GM12878 (cell line): ENCODE data around the gene DISC1. TPM values are rescaled to one million over a fixed set of nuclear protein-coding genes. Genes with fewer than 3 reads are reported as not detected.

Experiments used
- ATAC-seq: fragments of 200-7000 bp; cut with Tn5 transposase; 3 replicates; pipeline ENCODE4 v1.9.1; 2020; ENCODE audit warnings: mild to moderate bottlenecking, moderate library complexity
- BruUV-seq: library from RNA; stranded (reverse); fragments of 400-500 nt; replicated peaks from 2 replicates; lab custom pipeline; 2021; lab: Mats Ljungman, UMichigan
- CTCF ChIA-PET: fragments of 300-600 bp; sonication (Branson Sonifier 250); formaldehyde crosslinking; extraction: SDS; loops from one replicate; lab custom pipeline; 2021; ENCODE audit warnings: inconsistent platforms; lab: Yijun Ruan, JAX
- POLR2A ChIA-PET: fragments of 350-600 bp; formaldehyde crosslinking; extraction: SDS; loops from one replicate; lab custom pipeline; 2021; ENCODE audit warnings: inconsistent platforms; lab: Charles Lee
- RAD21 ChIA-PET: fragments of 300-600 bp; sonication (Branson Sonifier 250); formaldehyde crosslinking; loops from one replicate; lab custom pipeline; 2023; ENCODE audit warnings: antibody characterized with exemption; ENCODE audit not compliant: unreplicated experiment; lab: Charles Lee
- SMC1A ChIA-PET: fragments of 300-600 bp; sonication (Branson Sonifier 250); formaldehyde crosslinking; loops from one replicate; lab custom pipeline; 2023; ENCODE audit not compliant: unreplicated experiment, uncharacterized antibody; lab: Charles Lee
- DNase-seq: peaks from one replicate; pipeline ENCODE4 v3.0.0-alpha.2; 2011; ENCODE audit warnings: low read depth, low spot score
- FAIRE-seq: peaks from 3 replicates; lab custom pipeline; 2011; peaks lifted over from hg19 to GRCh38; lab: Jason Lieb, UNC
- H2AFZ ChIP-seq: 2 replicates; pipeline ENCODE4 v1.6.0; 2011; ENCODE audit warnings: low read depth, low read length, control low read depth; ENCODE audit not compliant: control insufficient read depth
- H3K27ac ChIP-seq: 2 replicates; pipeline ENCODE4 v1.5.1; 2011; ENCODE audit warnings: control low read depth; ENCODE audit not compliant: control insufficient read depth, insufficient read depth
- H3K27me3 ChIP-seq, 2 experiments: replicated peaks in 1 of 2; 2 replicates each; pipeline versions ENCODE4 v1.6.0 to v1.6.1; 2011; ENCODE audit warnings: low read length in 1 of 2; ENCODE audit not compliant: control insufficient read depth in 2 of 2, insufficient read depth in 2 of 2
- H3K36me3 ChIP-seq, 2 experiments: 2 replicates each; pipeline ENCODE4 v1.5.1; 2011; ENCODE audit warnings: low read length in 1 of 2; ENCODE audit not compliant: control insufficient read depth in 2 of 2, insufficient read depth in 2 of 2
- H3K4me1 ChIP-seq: 2 replicates; pipeline ENCODE4 v1.6.1; 2011; ENCODE audit warnings: mild to moderate bottlenecking, low read length, moderate library complexity, mixed read lengths; ENCODE audit not compliant: control insufficient read depth, insufficient read depth
- H3K4me2 ChIP-seq: 2 replicates; pipeline ENCODE4 v1.6.0; 2011; ENCODE audit warnings: control low read depth; ENCODE audit not compliant: control insufficient read depth, insufficient read depth
- H3K4me3 ChIP-seq: fragments of 200-600 bp; sonication (generic); 2 replicates; pipeline ENCODE4 v1.5.1; 2016
- H3K79me2 ChIP-seq: 2 replicates; pipeline ENCODE4 v1.6.0; 2011; ENCODE audit warnings: low read length; ENCODE audit not compliant: control insufficient read depth, insufficient read depth
- H3K9ac ChIP-seq: 2 replicates; pipeline ENCODE4 v1.8.0; 2011; ENCODE audit warnings: low read length, control low read depth, mixed read lengths; ENCODE audit not compliant: control insufficient read depth, insufficient read depth
- H3K9me3 ChIP-seq: replicated peaks from 3 replicates; pipeline ENCODE4 v1.5.1; 2011; ENCODE audit warnings: mild to moderate bottlenecking, low read length; ENCODE audit not compliant: control insufficient read depth, insufficient read depth
- H4K20me1 ChIP-seq: 2 replicates; pipeline ENCODE4 v1.6.0; 2011; ENCODE audit not compliant: control insufficient read depth, insufficient read depth
- ASH2L ChIP-seq: fragments of 300-600, 200-600 bp; sonication (generic); IDR thresholded peaks from 2 replicates; pipeline ENCODE4 v1.6.1; 2017; ENCODE audit warnings: low read depth, mild to moderate bottlenecking, borderline replicate concordance
- EP300 ChIP-seq, 2 experiments: fragments of 150-350 bp in 1 of 2; IDR thresholded peaks; 2 replicates each; pipeline ENCODE4 v1.6.1; 2011 to 2012; ENCODE audit warnings: low read depth in 2 of 2, low read length in 2 of 2, borderline replicate concordance in 1 of 2, improper control_type of control experiment in 1 of 2, inconsistent platforms in 1 of 2; ENCODE audit not compliant: control insufficient read depth in 1 of 2
- FOXM1 ChIP-seq: IDR thresholded peaks from 2 replicates; pipeline ENCODE4 v1.6.1; 2012; ENCODE audit warnings: low read depth, mild to moderate bottlenecking, inconsistent platforms, low read length, moderate library complexity
- HSF1 ChIP-seq: fragments of 150-350 bp; IDR thresholded peaks from 2 replicates; pipeline ENCODE4 v1.6.1; 2014; ENCODE audit warnings: mild to moderate bottlenecking, low read depth, low read length
- IKZF1 ChIP-seq: fragments of 450-650 bp; conservative IDR thresholded peaks from 2 replicates; pipeline ENCODE4 v1.6.1; 2017; ENCODE audit warnings: antibody characterized with exemption, mild to moderate bottlenecking
- IKZF2 ChIP-seq, 2 experiments: fragments of 450-650 bp; IDR thresholded peaks; 2 replicates each; pipeline ENCODE4 v1.6.1; 2017; ENCODE audit warnings: mild to moderate bottlenecking in 2 of 2, moderate library complexity in 2 of 2
- IRF3 ChIP-seq: fragments of 450-650 bp; IDR thresholded peaks from 2 replicates; pipeline ENCODE4 v1.6.1; 2014; ENCODE audit warnings: mild to moderate bottlenecking
- IRF4 ChIP-seq: IDR thresholded peaks from 2 replicates; pipeline ENCODE4 v1.6.1; 2011; ENCODE audit warnings: low read depth, low read length
- MTA3 ChIP-seq: IDR thresholded peaks from 2 replicates; pipeline ENCODE4 v1.6.1; 2012; ENCODE audit warnings: low read length, inconsistent platforms, borderline replicate concordance
- PAX8 ChIP-seq: fragments of 450-650 bp; IDR thresholded peaks from 2 replicates; pipeline ENCODE4 v1.6.1; 2017; ENCODE audit warnings: mild to moderate bottlenecking, moderate library complexity
- STAT3 ChIP-seq: IDR thresholded peaks from 2 replicates; pipeline ENCODE4 v1.6.1; 2011; ENCODE audit warnings: low read depth, low read length, improper control_type of control experiment
- TBL1XR1 ChIP-seq: IDR thresholded peaks from 2 replicates; pipeline ENCODE4 v1.6.1; 2012; ENCODE audit warnings: low read depth, low read length, improper control_type of control experiment
- USF1 ChIP-seq: IDR thresholded peaks from 2 replicates; pipeline ENCODE4 v1.6.1; 2011; ENCODE audit warnings: borderline replicate concordance, low read depth, mild to moderate bottlenecking, moderate library complexity, mixed read lengths, low read length; ENCODE audit not compliant: insufficient read depth; ENCODE audit errors: extremely low read length
- ZNF274 ChIP-seq: IDR thresholded peaks from one replicate; pipeline ENCODE4 v1.8.0; 2011; ENCODE audit not compliant: insufficient read length, insufficient read depth
- WGBS: methylation state at CpG from one replicate; pipeline ENCODE4 v1.1.6; 2016; ENCODE audit warnings: low lambda C conversion rate; ENCODE audit not compliant: insufficient replicate concordance, insufficient coverage; ENCODE audit errors: missing lambda C conversion rate; 5-methylcytosine and 5-hydroxymethylcytosine counted together
- in situ Hi-C: fragments of 300-500 bp; cut with MboI; formaldehyde crosslinking; loops from 9 replicates; pipeline ENCODE4 v1.14.3; 2018; ENCODE audit warnings: mixed read lengths
- intact Hi-C: fragments of 100-400 bp; cut with micrococcal nuclease; formaldehyde crosslinking; loops from one replicate; pipeline ENCODE4 v1.14.2; 2022; ENCODE audit not compliant: unreplicated experiment
- polyA plus RNA-seq, 11 experiments: library from polyadenylated mRNA; depleted of rRNA in 4 of 11; unstranded in 6 of 11; stranded (reverse) in 5 of 11; fragments of >200 nt; fragmentation: Nextera tagmentation in 4 of 11; fragmentation: Illumina TruSeq in 1 of 11; extraction: Ambion mirVana in 4 of 11; extraction: Trizol in 1 of 11; gene quantifications; 1 replicate in 1 of 11; 2 replicates in 10 of 11; pipeline versions ENCODE4 v1.2.1 to v1.2.3, GENCODE V29; 2011 to 2016; ENCODE audit warnings: inconsistent platforms in 2 of 11, missing spikeins in 2 of 11, low read depth in 1 of 11
- total RNA-seq, 4 experiments: library from RNA; depleted of rRNA in 3 of 4; stranded (reverse); fragments of >200 nt in 3 of 4; fragmentation: Illumina TruSeq in 1 of 4; extraction: Trizol in 1 of 4; gene quantifications; 2 replicates each; pipeline versions ENCODE4 v1.2.1 to v1.2.3, GENCODE V29; 2013 to 2021
- TF ChIP-seq, protein P1 (sequence below), 3 experiments: IDR thresholded peaks in 2 of 3; conservative IDR thresholded peaks in 1 of 3; 2 replicates each; pipeline ENCODE4 v1.5.1; 2011; ENCODE audit warnings: low read depth in 3 of 3, low read length in 3 of 3, mild to moderate bottlenecking in 3 of 3, control low read depth in 2 of 3, moderate library complexity in 2 of 3, inconsistent platforms in 1 of 3, mixed read lengths in 1 of 3; ENCODE audit not compliant: control insufficient read depth in 2 of 3, insufficient read depth in 1 of 3; ENCODE audit errors: extremely low read depth in 1 of 3
- TF ChIP-seq, protein P2 (sequence below): fragments of 450-650 bp; IDR thresholded peaks from 2 replicates; pipeline ENCODE4 v1.6.1; 2016; ENCODE audit warnings: mild to moderate bottlenecking

The DISC1 gene
- total and polyA plus RNA-seq, 10 of the 15 experiments (the other 5 are each of a cell fraction or from before 2014, with no cell fraction given) = 0.05 to 0.72 (median 0.19) TPM; not detected in 1

DNA sequence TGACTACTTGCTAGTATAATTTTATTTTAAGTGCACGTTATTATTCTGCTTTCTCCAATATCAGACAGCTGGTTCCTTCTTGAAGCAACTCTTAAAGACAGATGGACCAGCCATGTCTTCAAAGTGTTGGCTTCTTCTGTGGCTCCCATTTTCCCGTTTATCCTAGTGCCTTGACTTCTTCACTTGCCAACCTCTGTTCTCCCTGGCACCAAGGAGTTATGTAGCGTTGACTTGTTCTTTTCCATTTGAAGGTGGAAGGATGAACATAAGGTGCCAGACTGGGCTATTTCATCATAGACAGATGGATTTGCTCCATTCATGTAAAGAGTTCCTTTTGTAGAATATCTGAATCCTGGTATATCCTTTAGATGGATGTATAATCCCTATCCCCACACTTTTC is 260.6 kb downstream of the DISC1 start:
- ATAC-seq = no peak
- no peak for DNase-seq
- Histone ChIP-seq H2AFZ (no peak overlapping the region), H3K9me3 (no peaks in the 10 kb centered on the region), H3K36me3 (no peaks in the 10 kb centered on the region), H3K79me2 (no peaks in the 10 kb centered on the region), H3K27ac (no peak overlapping the region), H3K4me2 (no peak overlapping the region), H3K27me3 (no peaks in the 10 kb centered on the region), H3K4me3 (no peak overlapping the region), H3K4me1 (no peaks in the 10 kb centered on the region), H3K9ac (no peak overlapping the region), H4K20me1 (no peaks in the 10 kb centered on the region)
- RAD21 ChIA-PET = no interaction called here
- no TSS peak for BruUV-seq
- in situ Hi-C loops (no loop called here), intact Hi-C loops (no loop called here)
- POLR2A ChIA-PET = no interaction called here
- 41% methylated on average over 3 of the region's 3 CpGs for WGBS
- SMC1A ChIA-PET = no interaction called here
- CTCF ChIA-PET = no interaction called here
- no peak for FAIRE-seq
- no peak for TF ChIP-seq MTA3
- TF ChIP-seq EP300 (IDR thresholded peaks at IDR 0.05; ENCODE audit: borderline replicate concordance in 1 of 2, control insufficient read depth in 1 of 2, low read depth in 2 of 2, low read length in 2 of 2) = no peak
- TF ChIP-seq TBL1XR1 = no peak
- TF ChIP-seq, protein P1, sequence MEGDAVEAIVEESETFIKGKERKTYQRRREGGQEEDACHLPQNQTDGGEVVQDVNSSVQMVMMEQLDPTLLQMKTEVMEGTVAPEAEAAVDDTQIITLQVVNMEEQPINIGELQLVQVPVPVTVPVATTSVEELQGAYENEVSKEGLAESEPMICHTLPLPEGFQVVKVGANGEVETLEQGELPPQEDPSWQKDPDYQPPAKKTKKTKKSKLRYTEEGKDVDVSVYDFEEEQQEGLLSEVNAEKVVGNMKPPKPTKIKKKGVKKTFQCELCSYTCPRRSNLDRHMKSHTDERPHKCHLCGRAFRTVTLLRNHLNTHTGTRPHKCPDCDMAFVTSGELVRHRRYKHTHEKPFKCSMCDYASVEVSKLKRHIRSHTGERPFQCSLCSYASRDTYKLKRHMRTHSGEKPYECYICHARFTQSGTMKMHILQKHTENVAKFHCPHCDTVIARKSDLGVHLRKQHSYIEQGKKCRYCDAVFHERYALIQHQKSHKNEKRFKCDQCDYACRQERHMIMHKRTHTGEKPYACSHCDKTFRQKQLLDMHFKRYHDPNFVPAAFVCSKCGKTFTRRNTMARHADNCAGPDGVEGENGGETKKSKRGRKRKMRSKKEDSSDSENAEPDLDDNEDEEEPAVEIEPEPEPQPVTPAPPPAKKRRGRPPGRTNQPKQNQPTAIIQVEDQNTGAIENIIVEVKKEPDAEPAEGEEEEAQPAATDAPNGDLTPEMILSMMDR (IDR thresholded peaks at IDR 0.05 in 2 of 3, conservative IDR thresholded peaks at IDR 0.05 in 1 of 3; ENCODE audit: control insufficient read depth in 2 of 3, extremely low read depth in 1 of 3, insufficient read depth in 1 of 3, low read depth in 3 of 3, low read length in 3 of 3) = no peak
- no peak for TF ChIP-seq ASH2L
- no peak for TF ChIP-seq USF1
- TF ChIP-seq, protein P2, sequence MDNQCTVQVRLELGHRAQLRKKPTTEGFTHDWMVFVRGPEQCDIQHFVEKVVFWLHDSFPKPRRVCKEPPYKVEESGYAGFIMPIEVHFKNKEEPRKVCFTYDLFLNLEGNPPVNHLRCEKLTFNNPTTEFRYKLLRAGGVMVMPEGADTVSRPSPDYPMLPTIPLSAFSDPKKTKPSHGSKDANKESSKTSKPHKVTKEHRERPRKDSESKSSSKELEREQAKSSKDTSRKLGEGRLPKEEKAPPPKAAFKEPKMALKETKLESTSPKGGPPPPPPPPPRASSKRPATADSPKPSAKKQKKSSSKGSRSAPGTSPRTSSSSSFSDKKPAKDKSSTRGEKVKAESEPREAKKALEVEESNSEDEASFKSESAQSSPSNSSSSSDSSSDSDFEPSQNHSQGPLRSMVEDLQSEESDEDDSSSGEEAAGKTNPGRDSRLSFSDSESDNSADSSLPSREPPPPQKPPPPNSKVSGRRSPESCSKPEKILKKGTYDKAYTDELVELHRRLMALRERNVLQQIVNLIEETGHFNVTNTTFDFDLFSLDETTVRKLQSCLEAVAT = no peak
- no peak for TF ChIP-seq ZNF274
- no peak for TF ChIP-seq STAT3
- TF ChIP-seq IRF4 = no peak
- no peak for TF ChIP-seq IRF3
- TF ChIP-seq IKZF2 (IDR thresholded peaks at IDR 0.05) = no peak
- no peak for TF ChIP-seq FOXM1
- TF ChIP-seq PAX8 = no peak
- no peak for TF ChIP-seq IKZF1
- TF ChIP-seq HSF1 = no peak
